ENCODE measurements around the gene ROR2. TPM values are rescaled to one million over a fixed set of nuclear protein-coding genes. Genes with fewer than 3 reads are reported as not detected.

ROR2 gene
- total RNA-seq, 1 experiment from 2014 or later: 0.68 TPM

GRCh38 chr9:91812191-91812590, 137.8 kb downstream of the ROR2 start:
- H3K36me3 Mint-ChIP-seq (ENCODE audit: insufficient read depth, unreplicated experiment): no peaks in the 10 kb centered on the region
- H3K27me3 ChIP-seq (replicated peaks; ENCODE audit: control insufficient read depth, insufficient read depth, low read length): no peaks in the 10 kb centered on the region
- intact Hi-C loops (cut with micrococcal nuclease; ENCODE audit: unreplicated experiment): no loop called here
- no peaks in the 10 kb centered on the region for H3K4me1 ChIP-seq
- H3K4me3 Mint-ChIP-seq (ENCODE audit: unreplicated experiment): no peak overlapping the region
- no peak for DNase-seq
- BruUV-seq (replicated peaks): no TSS peak
- TF ChIP-seq CTCF (IDR thresholded peaks at IDR 0.05; ENCODE audit: insufficient read depth in 1 of 2, low read depth in 1 of 2, low read length in 1 of 2, severe bottlenecking in 1 of 2, unreplicated experiment in 1 of 2): no peak
- no peak overlapping the region for H3K27ac Mint-ChIP-seq (ENCODE audit: unreplicated experiment)
- no peak overlapping the region for H3K4me3 ChIP-seq (ENCODE audit: low read depth, low read length)
- H3K4me1 Mint-ChIP-seq (ENCODE audit: low read depth, unreplicated experiment): no peaks in the 10 kb centered on the region
- H3K27me3 Mint-ChIP-seq (ENCODE audit: insufficient read depth, unreplicated experiment): no peaks in the 10 kb centered on the region
- no peaks in the 10 kb centered on the region for H3K9me3 Mint-ChIP-seq (ENCODE audit: unreplicated experiment)
- no peaks in the 10 kb centered on the region for H3K9me3 ChIP-seq
- no peaks in the 10 kb centered on the region for H3K36me3 ChIP-seq (ENCODE audit: control insufficient read depth, insufficient read depth, low read length)
- POLR2A ChIA-PET: no interaction called here
- CTCF ChIA-PET: interaction anchor here (1.2 kb wide), 1 partner anchor 138 kb away, joined by 3 read pairs; the partner anchor contains the start of gene ROR2

GRCh38 chr9:91811024-91811909, 138.8 kb downstream of the ROR2 start:
- Mint-ChIP-seq H3K27ac (ENCODE audit: unreplicated experiment) (no peak overlapping the region), H3K27me3 (ENCODE audit: insufficient read depth, unreplicated experiment) (no peaks in the 10 kb centered on the region), H3K36me3 (ENCODE audit: insufficient read depth, unreplicated experiment) (no peaks in the 10 kb centered on the region), H3K9me3 (ENCODE audit: unreplicated experiment) (no peaks in the 10 kb centered on the region), H3K4me3 (ENCODE audit: unreplicated experiment) (no peak overlapping the region), H3K4me1 (ENCODE audit: low read depth, unreplicated experiment) (no peaks in the 10 kb centered on the region)
- Histone ChIP-seq H3K27me3 (replicated peaks; ENCODE audit: control insufficient read depth, insufficient read depth, low read length) (no peaks in the 10 kb centered on the region), H3K4me3 (ENCODE audit: low read depth, low read length) (no peak overlapping the region), H3K36me3 (ENCODE audit: control insufficient read depth, insufficient read depth, low read length) (no peaks in the 10 kb centered on the region), H3K9me3 (no peaks in the 10 kb centered on the region), H3K4me1 (no peaks in the 10 kb centered on the region)
- BruUV-seq (replicated peaks): no TSS peak
- no peak for TF ChIP-seq CTCF (IDR thresholded peaks at IDR 0.05; ENCODE audit: insufficient read depth in 1 of 2, low read depth in 1 of 2, low read length in 1 of 2, severe bottlenecking in 1 of 2, unreplicated experiment in 1 of 2)
- POLR2A ChIA-PET: no interaction called here
- intact Hi-C loops (cut with micrococcal nuclease; ENCODE audit: unreplicated experiment): no loop called here
- CTCF ChIA-PET: interaction anchor here (1.2 kb wide), 1 partner anchor 139 kb away, joined by 3 read pairs; the partner anchor contains the start of gene ROR2
- no peak for DNase-seq

GRCh38 chr9:91810286-91810905, 139.6 kb downstream of the ROR2 start:
- H3K36me3 Mint-ChIP-seq (ENCODE audit: insufficient read depth, unreplicated experiment): no peaks in the 10 kb centered on the region
- Histone ChIP-seq H3K9me3 (no peaks in the 10 kb centered on the region), H3K36me3 (ENCODE audit: control insufficient read depth, insufficient read depth, low read length) (no peaks in the 10 kb centered on the region), H3K4me3 (ENCODE audit: low read depth, low read length) (no peak overlapping the region), H3K4me1 (no peaks in the 10 kb centered on the region), H3K27me3 (replicated peaks; ENCODE audit: control insufficient read depth, insufficient read depth, low read length) (no peaks in the 10 kb centered on the region)
- TF ChIP-seq CTCF (IDR thresholded peaks at IDR 0.05; ENCODE audit: insufficient read depth in 1 of 2, low read depth in 1 of 2, low read length in 1 of 2, severe bottlenecking in 1 of 2, unreplicated experiment in 1 of 2): no peak
- no peaks in the 10 kb centered on the region for H3K4me1 Mint-ChIP-seq (ENCODE audit: low read depth, unreplicated experiment)
- no peak overlapping the region for H3K27ac Mint-ChIP-seq (ENCODE audit: unreplicated experiment)
- H3K4me3 Mint-ChIP-seq (ENCODE audit: unreplicated experiment): no peak overlapping the region
- no peaks in the 10 kb centered on the region for H3K27me3 Mint-ChIP-seq (ENCODE audit: insufficient read depth, unreplicated experiment)
- DNase-seq: no peak
- BruUV-seq (replicated peaks): no TSS peak
- CTCF ChIA-PET: no interaction called here
- POLR2A ChIA-PET: no interaction called here
- H3K9me3 Mint-ChIP-seq (ENCODE audit: unreplicated experiment): no peaks in the 10 kb centered on the region
- intact Hi-C loops (cut with micrococcal nuclease; ENCODE audit: unreplicated experiment): no loop called here
